ENCODE data around the gene DPH1. TPM values are rescaled to one million over a fixed set of nuclear protein-coding genes. Genes with fewer than 3 reads are reported as not detected.

DPH1 gene
- total RNA-seq, 4 donors from 2014 or later, result 27.4 to 41.8 (median 38.3) TPM

- peaks cover 30 to 43% (median 39%) of the 10 kb centered on the region in 4 donors for H3K4me1 ChIP-seq
- no peak overlapping the region for H3K27ac ChIP-seq (replicated peaks in 1 of 4)
- no peak overlapping the region for H3K4me3 ChIP-seq
- WGBS, result 93% methylated on average over 16 of the region's 16 CpGs
- peaks cover 0 to 7% (median 0%) of the 10 kb centered on the region in 4 donors for H3K27me3 ChIP-seq
- TF ChIP-seq CTCF (IDR thresholded peaks at IDR 0.05) (no peak), EP300 (IDR thresholded peaks at IDR 0.05) (no peak), POLR2AphosphoS5 (IDR thresholded peaks at IDR 0.05) (no peak), POLR2A (IDR thresholded peaks at IDR 0.05; ENCODE audit: low read depth) (no peak)
- intact Hi-C loops (cut with DNase I), result no loop called here
- no peak for DNase-seq (ENCODE audit: extremely low spot score)
- H3K36me3 ChIP-seq, result no peaks in the 10 kb centered on the region
- H3K9me3 ChIP-seq, result no peaks in the 10 kb centered on the region
Observed at GRCh38 chr17:1995321-1995892, 34.5 kb upstream of the DPH1 start.

GRCh38 chr17:1995907-1996799 lies 33.8 kb upstream of the DPH1 start:
- intact Hi-C loops (cut with DNase I), result no loop called here
- Histone ChIP-seq H3K27me3 (peaks cover 0 to 7% (median 0%) of the 10 kb centered on the region in 4 donors), H3K27ac (replicated peaks in 1 of 4) (no peak overlapping the region), H3K4me1 (peaks cover 31 to 45% (median 41%) of the 10 kb centered on the region in 4 donors), H3K9me3 (no peaks in the 10 kb centered on the region), H3K4me3 (no peak overlapping the region), H3K36me3 (no peaks in the 10 kb centered on the region)
- no peak for DNase-seq (ENCODE audit: extremely low spot score)
- TF ChIP-seq CTCF (IDR thresholded peaks at IDR 0.05) (no peak), EP300 (IDR thresholded peaks at IDR 0.05) (no peak), POLR2A (IDR thresholded peaks at IDR 0.05; ENCODE audit: low read depth) (no peak), POLR2AphosphoS5 (IDR thresholded peaks at IDR 0.05) (no peak)
- 80% methylated on average over 14 of the region's 14 CpGs for WGBS

- peak overlapping the region in 2 of 4 donors; percentile 64 to 84 for H3K27ac ChIP-seq (replicated peaks in 1 of 4)
- no peaks in the 10 kb centered on the region for H3K36me3 ChIP-seq
- H3K27me3 ChIP-seq, result peaks cover 0 to 7% (median 0%) of the 10 kb centered on the region in 4 donors
- H3K4me1 ChIP-seq, result peaks cover 31 to 45% (median 41%) of the 10 kb centered on the region in 4 donors
- H3K9me3 ChIP-seq, result no peaks in the 10 kb centered on the region
- DNase-seq (ENCODE audit: extremely low spot score), result no peak
- WGBS, result 96% methylated on average over 9 of the region's 9 CpGs
- TF ChIP-seq POLR2AphosphoS5 (IDR thresholded peaks at IDR 0.05) (no peak), CTCF (IDR thresholded peaks at IDR 0.05) (no peak), EP300 (IDR thresholded peaks at IDR 0.05) (no peak), POLR2A (IDR thresholded peaks at IDR 0.05; ENCODE audit: low read depth) (no peak)
- no peak overlapping the region for H3K4me3 ChIP-seq
- intact Hi-C loops (cut with DNase I), result no loop called here
Observed at GRCh38 chr17:1996800-1997288, 33.1 kb upstream of the DPH1 start.

DNA sequence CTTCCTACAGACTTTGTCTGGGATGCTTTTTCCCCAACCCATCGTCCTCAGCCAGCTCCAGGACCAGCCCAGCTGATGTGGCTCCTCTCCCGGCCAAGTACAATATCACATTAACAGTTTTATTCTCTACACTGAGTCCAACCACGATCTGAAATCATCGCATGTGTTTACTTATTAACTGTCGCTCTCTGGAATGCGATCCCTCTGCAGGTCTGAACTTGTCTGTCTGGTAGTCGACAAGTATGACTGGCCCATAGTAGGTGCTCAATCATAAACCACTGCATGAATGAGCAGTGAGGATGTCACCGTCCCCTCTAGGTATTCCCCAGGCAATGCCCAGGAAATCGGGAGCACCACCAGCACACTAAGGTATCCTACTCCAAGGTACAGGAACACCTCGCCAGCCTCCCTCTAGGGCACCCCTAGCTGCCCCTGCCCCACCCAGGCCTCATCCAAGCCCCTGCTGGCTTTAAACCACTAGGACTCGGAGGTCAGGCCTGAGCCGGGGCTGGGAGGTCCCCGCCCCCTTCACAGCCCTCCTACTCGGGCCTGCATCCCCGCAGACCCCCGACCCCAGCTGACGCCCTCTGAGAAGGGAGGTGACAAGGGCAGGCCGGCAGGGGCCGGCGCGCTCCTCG lies 32.5 kb upstream of the DPH1 start:
- no peaks in the 10 kb centered on the region for H3K9me3 ChIP-seq
- WGBS, result 62% methylated on average over 10 of the region's 22 CpGs
- no peak for TF ChIP-seq EP300 (IDR thresholded peaks at IDR 0.05)
- TF ChIP-seq POLR2A (IDR thresholded peaks at IDR 0.05; ENCODE audit: low read depth), result no peak
- TF ChIP-seq POLR2AphosphoS5 (IDR thresholded peaks at IDR 0.05), result no peak
- no peak for TF ChIP-seq CTCF (IDR thresholded peaks at IDR 0.05)
- H3K27me3 ChIP-seq, result peaks cover 0 to 7% (median 0%) of the 10 kb centered on the region in 4 donors
- DNase-seq (ENCODE audit: extremely low spot score), result no peak
- peaks cover 31 to 45% (median 41%) of the 10 kb centered on the region in 4 donors for H3K4me1 ChIP-seq
- intact Hi-C loops (cut with DNase I), result no loop called here
- no peaks in the 10 kb centered on the region for H3K36me3 ChIP-seq
- peak overlapping the region; percentile 64 to 84 (median 76) for H3K27ac ChIP-seq (replicated peaks in 1 of 4)
- H3K4me3 ChIP-seq, result peak overlapping the region; percentile 58 to 70 (median 61)

Measured in esophagus muscularis mucosa (tissue), 4 donors.